ENCODE measurements around the gene KAT6B.

Gene KAT6B

GRCh38 chr10:74960670-74961069, 134.3 kb downstream of the KAT6B start:
- no peak for DNase-seq

- DNase-seq: no peak
Observed at GRCh38 chr10:74962517-74962916, 136.1 kb downstream of the KAT6B start.

- no peak for DNase-seq
Observed at GRCh38 chr10:74963549-74963948, 137.1 kb downstream of the KAT6B start.

- no peak for DNase-seq
Observed at GRCh38 chr10:74967911-74968666, 141.7 kb downstream of the KAT6B start.

- no peak for DNase-seq
Observed at GRCh38 chr10:74968667-74969061, 142.3 kb downstream of the KAT6B start.

GRCh38 chr10:74969093-74969492, 142.7 kb downstream of the KAT6B start:
- DNase-seq: no peak

GRCh38 chr10:74969530-74969929, 143.1 kb downstream of the KAT6B start:
- no peak for DNase-seq

GRCh38 chr10:74973741-74974392, 147.5 kb downstream of the KAT6B start:
- DNase-seq: no peak

GRCh38 chr10:74975758-74976157, 149.4 kb downstream of the KAT6B start:
- no peak for DNase-seq

- DNase-seq: no peak
Observed at GRCh38 chr10:74976565-74976964, 150.2 kb downstream of the KAT6B start.

- no peak for DNase-seq
Observed at GRCh38 chr10:74977072-74977471, 150.7 kb downstream of the KAT6B start.

- peak; percentile 19 for DNase-seq
Observed at GRCh38 chr10:74977913-74978847, 151.8 kb downstream of the KAT6B start.

GRCh38 chr10:74981831-74982633, 155.6 kb downstream of the KAT6B start:
- no peak for DNase-seq

- DNase-seq: no peak
Observed at GRCh38 chr10:74982634-74982982, 156.2 kb downstream of the KAT6B start.

- no peak for DNase-seq
Observed at GRCh38 chr10:74983383-74983782, 157.0 kb downstream of the KAT6B start.

- no peak for DNase-seq
Observed at GRCh38 chr10:74987339-74988053, 161.1 kb downstream of the KAT6B start.

- DNase-seq: no peak
Observed at GRCh38 chr10:74988054-74988775, 161.8 kb downstream of the KAT6B start.

- DNase-seq: no peak
Observed at GRCh38 chr10:74988832-74989561, 162.6 kb downstream of the KAT6B start.

- no peak for DNase-seq
Observed at GRCh38 chr10:74991435-74991834, 165.0 kb downstream of the KAT6B start.

GRCh38 chr10:74992068-74992467, 165.7 kb downstream of the KAT6B start:
- no peak for DNase-seq

GRCh38 chr10:74993649-74994048, 167.2 kb downstream of the KAT6B start:
- no peak for DNase-seq

All from GDM1 (cell line).